Kidney (tissue), 14 donors: ENCODE measurements around the gene SOX30. TPM values are rescaled to one million over a fixed set of nuclear protein-coding genes. Genes with fewer than 3 reads are reported as not detected.

Experiments
- DNase-seq, 5 donors: peaks; one replicate each; pipeline ENCODE4 v3.0.0-alpha.2; 2013 to 2020
- FAIRE-seq: peaks from 2 replicates; lab custom pipeline; 2012; peaks lifted over from hg19 to GRCh38; lab: Jason Lieb, UNC
- H3K27ac ChIP-seq, 2 donors: one replicate each; pipeline ENCODE4 v1.7.0; 2013; ENCODE audit warnings: low read depth in 2 of 2, low read length in 2 of 2, inconsistent platforms in 1 of 2
- H3K27me3 ChIP-seq: one replicate; pipeline ENCODE4 v1.7.1; 2013; ENCODE audit warnings: low read length, inconsistent platforms; ENCODE audit not compliant: control insufficient read depth, insufficient read depth
- H3K36me3 ChIP-seq, 3 donors: one replicate each; pipeline versions ENCODE4 v1.7.0 to v1.7.1; 2013; ENCODE audit warnings: low read length in 3 of 3, control low read depth in 1 of 3, inconsistent platforms in 1 of 3; ENCODE audit not compliant: insufficient read depth in 3 of 3, control insufficient read depth in 2 of 3
- H3K4me1 ChIP-seq, 3 donors: one replicate each; pipeline versions ENCODE4 v1.7.0 to v1.7.1; 2013; ENCODE audit warnings: low read length in 3 of 3, inconsistent platforms in 1 of 3, low read depth in 1 of 3; ENCODE audit not compliant: control insufficient read depth in 2 of 3, insufficient read depth in 2 of 3
- H3K4me3 ChIP-seq, 3 donors: one replicate each; pipeline versions ENCODE4 v1.7.0 to v1.8.1; 2013; ENCODE audit warnings: low read length in 3 of 3, control low read depth in 1 of 3, inconsistent platforms in 1 of 3
- H3K9ac ChIP-seq, 3 donors: one replicate each; pipeline versions ENCODE4 v1.7.0 to v1.7.1; 2013; ENCODE audit warnings: low read length in 3 of 3, control low read depth in 1 of 3, inconsistent platforms in 1 of 3
- H3K9me3 ChIP-seq, 3 donors: one replicate each; pipeline versions ENCODE4 v1.7.0 to v1.7.1; 2013; ENCODE audit warnings: low read length in 3 of 3, control low read depth in 1 of 3, inconsistent platforms in 1 of 3; ENCODE audit not compliant: control insufficient read depth in 2 of 3, insufficient read depth in 1 of 3
- intact Hi-C: fragments of 100-400 bp; cut with DNase I; formaldehyde crosslinking; loops from one replicate; pipeline ENCODE4 v1.11.1; 2022
- polyA plus RNA-seq: library from polyadenylated mRNA; stranded (reverse); fragments of 350-450 nt; fragmentation: Illumina TruSeq; extraction: RNeasy Lipid Tissue Mini Kit (QIAGEN cat#74804); gene quantifications from one replicate; pipeline ENCODE4 v1.2.3, GENCODE V29; 2014; ENCODE audit warnings: low read depth, low replicate concordance; ENCODE audit not compliant: insufficient read depth
- total RNA-seq: library from RNA; stranded (reverse); fragmentation: NEBNext Ultra II Directional; extraction: Animal tissue kit (Norgen Biotek cat#: 25700); gene quantifications from one replicate; pipeline ENCODE4 v1.2.1, GENCODE V29; 2021
- TF ChIP-seq, protein P1 (sequence below): IDR thresholded peaks from 3 replicates; pipeline ENCODE4 v1.5.1; 2012; ENCODE audit warnings: mild to moderate bottlenecking, moderate library complexity, borderline replicate concordance; ENCODE audit not compliant: insufficient read depth; ENCODE audit errors: extremely low read depth
- donor health status: control.
- donor health status: control.
- donor health status: control.
- donor health status: control.
- donor health status: control.
- donor health status: DM: yes; HTN: yes; CAD: no.
- donor health status: Normal renal cell carcinoma (clear cell type).

The SOX30 gene
- total and polyA plus RNA-seq, 2 donors from 2014 or later: 0.09 TPM; not detected in 1

DNA sequence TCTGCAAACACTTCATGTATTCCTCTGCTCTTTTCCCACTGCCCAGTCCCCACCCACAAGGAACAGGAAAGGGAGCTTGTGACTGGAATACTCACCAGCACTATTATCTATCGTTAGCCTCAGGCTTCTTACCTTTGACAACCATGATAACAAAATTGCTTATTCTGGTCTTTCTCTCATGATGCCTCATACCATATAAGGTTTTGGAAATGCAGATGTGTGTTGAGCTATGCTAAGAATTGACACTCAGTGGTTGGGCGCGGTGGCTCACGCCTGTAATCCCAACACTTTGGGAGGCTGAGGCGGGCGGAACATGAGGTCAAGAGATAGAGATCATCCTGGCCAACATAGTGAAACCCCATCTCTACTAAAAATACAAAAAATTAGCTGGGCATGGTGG, 25.4 kb downstream of the SOX30 start:
- no peaks in the 10 kb centered on the region for H3K4me1 ChIP-seq
- FAIRE-seq: no peak
- intact Hi-C loops: no loop called here

DNA sequence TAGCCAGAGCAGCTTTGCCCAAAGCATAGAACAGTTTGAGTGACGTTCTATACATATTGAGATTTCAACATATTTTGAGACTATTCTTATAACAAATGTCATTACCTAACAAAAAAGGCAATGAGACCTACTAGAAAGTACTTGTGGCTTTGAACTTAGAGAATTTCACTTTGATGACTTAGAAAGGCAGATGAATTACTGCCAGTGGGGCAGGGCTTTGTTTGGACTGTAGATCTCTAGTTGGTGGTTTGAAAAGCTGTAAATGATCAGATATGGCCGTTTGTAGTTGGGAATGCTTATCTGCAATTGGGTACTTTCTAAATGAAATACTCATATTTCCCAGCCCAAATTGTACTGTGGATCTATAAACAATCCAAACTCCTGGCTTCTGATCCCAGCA, 28.1 kb downstream of the SOX30 start:
- FAIRE-seq: no peak
- H3K27me3 ChIP-seq: no peaks in the 10 kb centered on the region

More for the DNA sequence above, 25.4 kb downstream of the SOX30 start:
- Histone ChIP-seq H3K36me3 (no peaks in the 10 kb centered on the region), H3K4me3 (no peak overlapping the region), H3K9ac (no peak overlapping the region), H3K9me3 (no peaks in the 10 kb centered on the region), H3K27ac (no peak overlapping the region), H3K27me3 (no peaks in the 10 kb centered on the region)
- TF ChIP-seq, protein P1, sequence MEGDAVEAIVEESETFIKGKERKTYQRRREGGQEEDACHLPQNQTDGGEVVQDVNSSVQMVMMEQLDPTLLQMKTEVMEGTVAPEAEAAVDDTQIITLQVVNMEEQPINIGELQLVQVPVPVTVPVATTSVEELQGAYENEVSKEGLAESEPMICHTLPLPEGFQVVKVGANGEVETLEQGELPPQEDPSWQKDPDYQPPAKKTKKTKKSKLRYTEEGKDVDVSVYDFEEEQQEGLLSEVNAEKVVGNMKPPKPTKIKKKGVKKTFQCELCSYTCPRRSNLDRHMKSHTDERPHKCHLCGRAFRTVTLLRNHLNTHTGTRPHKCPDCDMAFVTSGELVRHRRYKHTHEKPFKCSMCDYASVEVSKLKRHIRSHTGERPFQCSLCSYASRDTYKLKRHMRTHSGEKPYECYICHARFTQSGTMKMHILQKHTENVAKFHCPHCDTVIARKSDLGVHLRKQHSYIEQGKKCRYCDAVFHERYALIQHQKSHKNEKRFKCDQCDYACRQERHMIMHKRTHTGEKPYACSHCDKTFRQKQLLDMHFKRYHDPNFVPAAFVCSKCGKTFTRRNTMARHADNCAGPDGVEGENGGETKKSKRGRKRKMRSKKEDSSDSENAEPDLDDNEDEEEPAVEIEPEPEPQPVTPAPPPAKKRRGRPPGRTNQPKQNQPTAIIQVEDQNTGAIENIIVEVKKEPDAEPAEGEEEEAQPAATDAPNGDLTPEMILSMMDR: no peak
- no peak for DNase-seq

GRCh38 chr5:157620776-157621175, 31.5 kb downstream of the SOX30 start:
- Histone ChIP-seq H3K27me3 (no peaks in the 10 kb centered on the region), H3K9me3 (no peaks in the 10 kb centered on the region), H3K27ac (no peak overlapping the region), H3K36me3 (no peaks in the 10 kb centered on the region), H3K4me3 (no peak overlapping the region), H3K9ac (no peak overlapping the region), H3K4me1 (no peaks in the 10 kb centered on the region)
- TF ChIP-seq, protein P1: no peak
- no peak for FAIRE-seq
- no peak for DNase-seq
- intact Hi-C loops: no loop called here

More for the DNA sequence above, 28.1 kb downstream of the SOX30 start:
- Histone ChIP-seq H3K36me3 (no peaks in the 10 kb centered on the region), H3K9ac (no peak overlapping the region), H3K4me3 (no peak overlapping the region), H3K4me1 (no peaks in the 10 kb centered on the region), H3K27ac (no peak overlapping the region), H3K9me3 (no peaks in the 10 kb centered on the region)
- intact Hi-C loops: no loop called here
- no peak for DNase-seq
- TF ChIP-seq, protein P1: no peak

GRCh38 chr5:157618191-157618765, 34.0 kb downstream of the SOX30 start:
- Histone ChIP-seq H3K27ac (no peak overlapping the region), H3K36me3 (no peaks in the 10 kb centered on the region), H3K9me3 (no peaks in the 10 kb centered on the region), H3K4me3 (no peak overlapping the region), H3K27me3 (no peaks in the 10 kb centered on the region), H3K4me1 (no peaks in the 10 kb centered on the region), H3K9ac (no peak overlapping the region)
- intact Hi-C loops: no loop called here
- no peak for FAIRE-seq
- TF ChIP-seq, protein P1: no peak
- DNase-seq: no peak
